Measurements from ENCODE around the gene MEG3. TPM values are rescaled to one million over a fixed set of nuclear protein-coding genes. Genes with fewer than 3 reads are reported as not detected.

Gene MEG3
- total RNA-seq, 1 experiment from 2014 or later = not detected

DNA sequence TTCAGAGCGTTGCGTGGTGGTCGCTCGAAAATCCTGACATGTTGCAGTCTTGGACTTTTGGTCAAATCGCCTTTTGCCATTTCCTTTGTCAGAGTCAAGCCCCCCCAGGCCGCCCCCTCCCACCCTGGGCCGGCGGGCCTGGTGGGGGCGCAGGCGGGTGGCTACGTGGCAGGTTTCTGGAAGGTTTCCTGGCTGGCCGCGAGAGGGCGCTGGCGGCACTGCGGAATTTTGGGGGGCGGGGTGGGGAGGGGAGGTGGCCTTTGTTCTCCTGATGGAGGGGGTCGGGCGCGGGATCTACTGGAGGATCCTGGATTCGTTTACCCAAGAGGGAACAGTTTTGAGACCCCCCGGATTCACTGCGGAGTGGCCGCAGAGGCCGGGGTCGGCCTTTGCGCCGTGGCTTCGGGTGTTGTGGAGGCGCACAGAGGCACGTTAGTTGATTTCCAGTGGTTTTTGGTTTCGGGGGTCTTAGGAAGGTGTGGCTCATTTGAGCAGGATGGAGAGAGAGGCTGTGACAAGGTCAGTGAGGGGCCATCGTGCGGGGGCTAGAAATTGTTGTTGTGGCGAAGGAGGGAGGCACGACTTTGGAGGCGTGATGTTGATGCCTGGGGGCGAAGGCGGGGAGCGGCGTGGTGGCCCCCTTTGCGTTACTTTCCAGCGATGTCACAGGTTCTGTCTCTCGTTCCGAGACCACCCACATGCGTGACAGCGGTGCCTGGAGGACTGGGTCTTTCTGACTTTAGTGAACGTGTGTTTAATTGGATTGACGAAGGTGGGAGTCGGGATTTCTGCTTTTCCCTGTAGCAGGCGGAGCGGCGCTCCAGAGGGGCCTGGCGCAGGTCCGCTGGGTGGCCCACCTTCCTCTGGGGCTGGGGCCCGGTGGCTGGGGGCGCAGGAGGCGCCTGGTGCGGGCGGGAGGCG, 1.4 kb downstream of the MEG3 start:
- no peak overlapping the region for H3K27ac Mint-ChIP-seq (ENCODE audit: unreplicated experiment)
- CTCF ChIA-PET = no interaction called here
- no peaks in the 10 kb centered on the region for H3K36me3 Mint-ChIP-seq (ENCODE audit: insufficient read depth, unreplicated experiment)
- TF ChIP-seq, protein P1, sequence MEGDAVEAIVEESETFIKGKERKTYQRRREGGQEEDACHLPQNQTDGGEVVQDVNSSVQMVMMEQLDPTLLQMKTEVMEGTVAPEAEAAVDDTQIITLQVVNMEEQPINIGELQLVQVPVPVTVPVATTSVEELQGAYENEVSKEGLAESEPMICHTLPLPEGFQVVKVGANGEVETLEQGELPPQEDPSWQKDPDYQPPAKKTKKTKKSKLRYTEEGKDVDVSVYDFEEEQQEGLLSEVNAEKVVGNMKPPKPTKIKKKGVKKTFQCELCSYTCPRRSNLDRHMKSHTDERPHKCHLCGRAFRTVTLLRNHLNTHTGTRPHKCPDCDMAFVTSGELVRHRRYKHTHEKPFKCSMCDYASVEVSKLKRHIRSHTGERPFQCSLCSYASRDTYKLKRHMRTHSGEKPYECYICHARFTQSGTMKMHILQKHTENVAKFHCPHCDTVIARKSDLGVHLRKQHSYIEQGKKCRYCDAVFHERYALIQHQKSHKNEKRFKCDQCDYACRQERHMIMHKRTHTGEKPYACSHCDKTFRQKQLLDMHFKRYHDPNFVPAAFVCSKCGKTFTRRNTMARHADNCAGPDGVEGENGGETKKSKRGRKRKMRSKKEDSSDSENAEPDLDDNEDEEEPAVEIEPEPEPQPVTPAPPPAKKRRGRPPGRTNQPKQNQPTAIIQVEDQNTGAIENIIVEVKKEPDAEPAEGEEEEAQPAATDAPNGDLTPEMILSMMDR (IDR thresholded peaks at IDR 0.05; ENCODE audit: unreplicated experiment) = no peak
- no peak overlapping the region for H3K4me3 Mint-ChIP-seq (ENCODE audit: low read depth, unreplicated experiment)
- no TSS peak for BruUV-seq (replicated peaks)
- intact Hi-C loops (cut with micrococcal nuclease; ENCODE audit: unreplicated experiment) = no loop called here
- no peaks in the 10 kb centered on the region for H3K4me1 Mint-ChIP-seq (ENCODE audit: low read depth, unreplicated experiment)
- peaks cover 8% of the 10 kb centered on the region for H3K9me3 Mint-ChIP-seq (ENCODE audit: low read depth, unreplicated experiment)
- no peak for DNase-seq
- H3K27me3 Mint-ChIP-seq (ENCODE audit: unreplicated experiment) = peaks cover 36% of the 10 kb centered on the region

- BruUV-seq (replicated peaks) = no TSS peak
- CTCF ChIA-PET = no interaction called here
- Mint-ChIP-seq H3K9me3 (ENCODE audit: low read depth, unreplicated experiment) (peaks cover 8% of the 10 kb centered on the region), H3K4me3 (ENCODE audit: low read depth, unreplicated experiment) (no peak overlapping the region), H3K36me3 (ENCODE audit: insufficient read depth, unreplicated experiment) (no peaks in the 10 kb centered on the region), H3K27ac (ENCODE audit: unreplicated experiment) (no peak overlapping the region), H3K4me1 (ENCODE audit: low read depth, unreplicated experiment) (no peaks in the 10 kb centered on the region), H3K27me3 (ENCODE audit: unreplicated experiment) (peaks cover 44% of the 10 kb centered on the region)
- intact Hi-C loops (cut with micrococcal nuclease; ENCODE audit: unreplicated experiment) = no loop called here
- DNase-seq = no peak
- TF ChIP-seq, protein P1 (IDR thresholded peaks at IDR 0.05; ENCODE audit: unreplicated experiment) = no peak
Observed at GRCh38 chr14:100828031-100828769, 2.3 kb downstream of the MEG3 start.

GRCh38 chr14:100830681-100831080, 4.8 kb downstream of the MEG3 start:
- H3K36me3 Mint-ChIP-seq (ENCODE audit: insufficient read depth, unreplicated experiment) = no peaks in the 10 kb centered on the region
- DNase-seq = no peak
- intact Hi-C loops (cut with micrococcal nuclease; ENCODE audit: unreplicated experiment) = no loop called here
- H3K4me3 Mint-ChIP-seq (ENCODE audit: low read depth, unreplicated experiment) = no peak overlapping the region
- TF ChIP-seq, protein P1 (IDR thresholded peaks at IDR 0.05; ENCODE audit: unreplicated experiment) = no peak
- H3K4me1 Mint-ChIP-seq (ENCODE audit: low read depth, unreplicated experiment) = no peaks in the 10 kb centered on the region
- peaks cover 68% of the 10 kb centered on the region for H3K27me3 Mint-ChIP-seq (ENCODE audit: unreplicated experiment)
- no TSS peak for BruUV-seq (replicated peaks)
- CTCF ChIA-PET = no interaction called here
- H3K27ac Mint-ChIP-seq (ENCODE audit: unreplicated experiment) = no peak overlapping the region
- H3K9me3 Mint-ChIP-seq (ENCODE audit: low read depth, unreplicated experiment) = peaks cover 8% of the 10 kb centered on the region

DNA sequence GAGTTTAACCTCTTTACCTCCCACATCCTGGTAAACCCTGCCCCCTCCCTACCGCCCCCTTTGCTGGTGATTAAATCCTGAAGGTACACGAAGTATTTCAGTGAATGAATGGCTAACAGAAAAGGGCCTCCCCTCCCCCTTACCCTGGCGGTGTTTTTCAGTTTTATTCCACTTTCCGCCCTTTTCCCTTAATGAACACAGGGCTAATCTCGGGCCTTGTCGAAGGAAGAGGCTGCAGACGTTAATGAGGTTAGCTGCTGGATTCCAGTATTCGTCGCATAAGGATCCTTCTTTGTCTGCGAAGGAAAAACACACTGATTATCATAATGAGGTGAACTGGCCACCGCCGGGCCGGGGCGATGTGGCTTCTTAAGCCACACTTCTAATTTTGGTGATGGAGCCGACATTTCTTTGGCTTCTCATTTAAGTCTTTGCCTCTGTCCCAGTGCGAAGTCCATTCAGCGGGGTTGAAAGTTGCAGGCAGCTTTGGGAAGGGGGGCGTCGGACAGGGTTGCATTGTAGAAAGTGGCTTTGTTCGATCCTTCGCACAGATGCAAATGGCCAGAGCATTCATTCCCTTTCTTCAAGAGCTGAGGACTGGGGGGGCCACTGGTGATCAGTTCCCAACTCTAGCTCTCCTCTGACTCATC, 6.5 kb downstream of the MEG3 start:
- peaks cover 86% of the 10 kb centered on the region for H3K27me3 Mint-ChIP-seq (ENCODE audit: unreplicated experiment)
- H3K27ac Mint-ChIP-seq (ENCODE audit: unreplicated experiment) = no peak overlapping the region
- H3K9me3 Mint-ChIP-seq (ENCODE audit: low read depth, unreplicated experiment) = peaks cover 4% of the 10 kb centered on the region
- TF ChIP-seq, protein P1 (IDR thresholded peaks at IDR 0.05; ENCODE audit: unreplicated experiment) = no peak
- intact Hi-C loops (cut with micrococcal nuclease; ENCODE audit: unreplicated experiment) = no loop called here
- CTCF ChIA-PET = no interaction called here
- no peaks in the 10 kb centered on the region for H3K4me1 Mint-ChIP-seq (ENCODE audit: low read depth, unreplicated experiment)
- H3K4me3 Mint-ChIP-seq (ENCODE audit: low read depth, unreplicated experiment) = no peak overlapping the region
- BruUV-seq (replicated peaks) = no TSS peak
- no peaks in the 10 kb centered on the region for H3K36me3 Mint-ChIP-seq (ENCODE audit: insufficient read depth, unreplicated experiment)
- no peak for DNase-seq

Data from Calu3 (cell line).